H1 (cell line): Measurements from ENCODE around the gene CHCHD6. TPM values are rescaled to one million over a fixed set of nuclear protein-coding genes. Genes with fewer than 3 reads are reported as not detected.
A peak's percentile ranks its signal among the peaks of the same experiment; 100 is the strongest.

Experiments used
- CTCF ChIA-PET: fragments of 300-600 bp; sonication (Branson Sonifier 250); formaldehyde crosslinking; loops from one replicate; lab custom pipeline; 2021; ENCODE audit not compliant: partially characterized antibody; lab: Charles Lee
- POLR2A ChIA-PET: fragments of 300-600 bp; sonication (Branson Sonifier 250); formaldehyde crosslinking; loops from one replicate; lab custom pipeline; 2021; ENCODE audit warnings: inconsistent platforms; ENCODE audit not compliant: partially characterized antibody; lab: Charles Lee
- DNase-seq, 2 experiments: peaks; one replicate each; pipeline versions ENCODE4 v3.0.0 to v3.0.0-alpha.2; 2010 to 2022; ENCODE audit warnings: low spot score in 2 of 2, low read depth in 1 of 2, mixed read lengths in 1 of 2
- FAIRE-seq: peaks from 2 replicates; lab custom pipeline; 2011; peaks lifted over from hg19 to GRCh38; lab: Jason Lieb, UNC
- H2AFZ ChIP-seq: 2 replicates; pipeline ENCODE4 v1.8.1; 2012; ENCODE audit warnings: low read length, inconsistent platforms
- H2AK5ac ChIP-seq: 2 replicates; pipeline ENCODE4 v1.6.1; 2013; ENCODE audit warnings: low read depth, low read length
- H2BK120ac ChIP-seq: replicated peaks from 2 replicates; pipeline ENCODE3; 2013; ENCODE audit warnings: low read depth, low read length, inconsistent platforms
- H2BK12ac ChIP-seq: 2 replicates; pipeline ENCODE4 v1.6.1; 2013; ENCODE audit warnings: low read depth, low read length
- H2BK15ac ChIP-seq: 2 replicates; pipeline ENCODE4 v1.6.1; 2013; ENCODE audit warnings: low read length
- H2BK20ac ChIP-seq: 2 replicates; pipeline ENCODE4 v1.6.1; 2013; ENCODE audit warnings: low read length
- H2BK5ac ChIP-seq: 2 replicates; pipeline ENCODE4 v1.6.1; 2013; ENCODE audit warnings: low read depth, low read length
- H3K14ac ChIP-seq: 2 replicates; pipeline ENCODE4 v1.6.1; 2013; ENCODE audit warnings: inconsistent platforms; ENCODE audit not compliant: insufficient read length
- H3K18ac ChIP-seq: 2 replicates; pipeline ENCODE4 v1.6.1; 2013; ENCODE audit warnings: low read length; ENCODE audit errors: extremely low read depth
- H3K23ac ChIP-seq: 2 replicates; pipeline ENCODE4 v1.6.1; 2013; ENCODE audit warnings: inconsistent platforms; ENCODE audit not compliant: insufficient read length
- H3K23me2 ChIP-seq: 2 replicates; pipeline ENCODE4 v1.6.1; 2013; ENCODE audit warnings: low read depth, low read length
- H3K27ac ChIP-seq: 2 replicates; pipeline ENCODE4 v1.6.1; 2011; ENCODE audit warnings: low read depth, low read length, inconsistent platforms
- H3K27me3 ChIP-seq, 4 experiments: replicated peaks in 1 of 4; 1 replicate in 1 of 4; 2 replicates in 3 of 4; pipeline versions ENCODE4 v1.6.1 to v1.8.1; 2011 to 2013; ENCODE audit warnings: low read length in 3 of 4, mild to moderate bottlenecking in 3 of 4, inconsistent platforms in 2 of 4, mixed read lengths in 2 of 4, moderate library complexity in 1 of 4; ENCODE audit not compliant: control insufficient read depth in 3 of 4, insufficient read depth in 3 of 4; ENCODE audit errors: extremely low read depth in 1 of 4
- H3K36me3 ChIP-seq, 4 experiments: 2 replicates each; pipeline versions ENCODE4 v1.6.1 to v1.8.1; 2011 to 2013; ENCODE audit warnings: mild to moderate bottlenecking in 4 of 4, low read length in 3 of 4, moderate library complexity in 2 of 4, control low read depth in 1 of 4, inconsistent platforms in 1 of 4; ENCODE audit not compliant: insufficient read depth in 4 of 4, control insufficient read depth in 2 of 4
- H3K4ac ChIP-seq: replicated peaks from 2 replicates; pipeline ENCODE3; 2013; ENCODE audit warnings: low read length, low read depth, mixed read lengths, inconsistent platforms; ENCODE audit not compliant: insufficient read length
- H3K4me1 ChIP-seq, 4 experiments: replicated peaks in 1 of 4; 1 replicate in 1 of 4; 2 replicates in 3 of 4; pipeline versions ENCODE4 v1.6.1 to v1.8.1; 2011 to 2013; ENCODE audit warnings: low read length in 3 of 4, inconsistent platforms in 2 of 4, mixed read lengths in 1 of 4; ENCODE audit not compliant: insufficient read depth in 4 of 4, control insufficient read depth in 3 of 4
- H3K4me2 ChIP-seq, 2 experiments: 2 replicates each; pipeline versions ENCODE4 v1.6.1 to v1.8.1; 2011 to 2013; ENCODE audit warnings: low read depth in 2 of 2, low read length in 2 of 2, control low read depth in 1 of 2, inconsistent platforms in 1 of 2, mild to moderate bottlenecking in 1 of 2; ENCODE audit not compliant: insufficient read depth in 1 of 2
- H3K4me3 ChIP-seq, 4 experiments: fragments of 200-600, 300-600 bp in 1 of 4; sonication (generic), shearing (Covaris generic), sonication (Bioruptor Twin) in 1 of 4; 2 replicates each; pipeline versions ENCODE4 v1.5.1 to v1.8.1; 2011 to 2016; ENCODE audit warnings: low read length in 4 of 4, low read depth in 3 of 4, control low read depth in 2 of 4, inconsistent platforms in 2 of 4, mild to moderate bottlenecking in 2 of 4, mixed read lengths in 1 of 4, moderate library complexity in 1 of 4; ENCODE audit not compliant: insufficient read depth in 2 of 4; ENCODE audit errors: extremely low read depth in 1 of 4
- H3K56ac ChIP-seq: replicated peaks from 2 replicates; pipeline ENCODE3; 2013; ENCODE audit warnings: low read depth, mild to moderate bottlenecking, mixed read lengths, low read length, inconsistent platforms; ENCODE audit not compliant: insufficient read length
- H3K79me1 ChIP-seq: 2 replicates; pipeline ENCODE4 v1.6.1; 2013; ENCODE audit warnings: low read depth, low read length, control low read depth
- H3K79me2 ChIP-seq, 2 experiments: 2 replicates each; pipeline versions ENCODE4 v1.6.1 to v1.8.1; 2012 to 2013; ENCODE audit warnings: low read length in 2 of 2, mild to moderate bottlenecking in 2 of 2, inconsistent platforms in 1 of 2; ENCODE audit not compliant: insufficient read depth in 2 of 2, control insufficient read depth in 1 of 2
- H3K9ac ChIP-seq, 4 experiments: replicated peaks in 1 of 4; 1 replicate in 1 of 4; 2 replicates in 3 of 4; pipeline versions ENCODE4 v1.6.1 to v1.8.1; 2011 to 2013; ENCODE audit warnings: low read depth in 3 of 4, low read length in 3 of 4, control low read depth in 2 of 4, mild to moderate bottlenecking in 2 of 4, moderate library complexity in 2 of 4, inconsistent platforms in 1 of 4; ENCODE audit errors: extremely low read depth in 1 of 4
- H3K9me3 ChIP-seq, 2 experiments: 2 replicates each; pipeline versions ENCODE4 v1.6.1 to v1.8.1; 2012 to 2013; ENCODE audit warnings: mild to moderate bottlenecking in 2 of 2, moderate library complexity in 2 of 2, control low read depth in 1 of 2, inconsistent platforms in 1 of 2, low read depth in 1 of 2, low read length in 1 of 2, mixed read lengths in 1 of 2; ENCODE audit not compliant: insufficient read depth in 2 of 2
- H4K20me1 ChIP-seq, 2 experiments: replicated peaks in 1 of 2; 2 replicates each; pipeline versions ENCODE3 to v1.8.1; 2011 to 2013; ENCODE audit warnings: inconsistent platforms in 2 of 2, low read length in 2 of 2, mild to moderate bottlenecking in 1 of 2; ENCODE audit not compliant: insufficient read depth in 2 of 2, control insufficient read depth in 1 of 2
- H4K5ac ChIP-seq: 2 replicates; pipeline ENCODE4 v1.6.1; 2013; ENCODE audit warnings: low read length, low read depth, mixed read lengths, inconsistent platforms; ENCODE audit not compliant: insufficient read length
- H4K8ac ChIP-seq: 2 replicates; pipeline ENCODE4 v1.8.0; 2013; ENCODE audit warnings: mild to moderate bottlenecking, moderate library complexity, low read length, inconsistent platforms; ENCODE audit not compliant: insufficient read depth; ENCODE audit errors: extremely low read depth
- H4K91ac ChIP-seq: replicated peaks from 2 replicates; pipeline ENCODE3; 2013; ENCODE audit warnings: low read length, mixed read lengths, inconsistent platforms; ENCODE audit not compliant: insufficient read length
- FOSL1 ChIP-seq: IDR thresholded peaks from 2 replicates; pipeline ENCODE4 v1.6.1; 2011; ENCODE audit warnings: mild to moderate bottlenecking, low read depth, low read length, moderate library complexity; ENCODE audit not compliant: insufficient read depth
- WGBS, 2 experiments: shearing (Covaris generic) in 1 of 2; methylation state at CpG; one replicate each; pipeline versions ENCODE4 v1.1.6 to v1.1.7; 2013 to 2015; ENCODE audit warnings: low lambda C conversion rate in 2 of 2, mixed read lengths in 2 of 2, inconsistent platforms in 1 of 2, low coverage in 1 of 2, missing lambda C conversion rate in 1 of 2; ENCODE audit not compliant: insufficient replicate concordance in 2 of 2, insufficient coverage in 1 of 2, insufficient read length in 1 of 2; ENCODE audit errors: extremely low coverage in 1 of 2, missing lambda C conversion rate in 1 of 2; 5-methylcytosine and 5-hydroxymethylcytosine counted together
- polyA plus RNA-seq, 7 experiments: library from polyadenylated mRNA; depleted of rRNA in 3 of 7; stranded (reverse) in 5 of 7; unstranded in 2 of 7; fragments of >200 nt in 5 of 7; fragments of 200-250 nt in 2 of 7; gene quantifications; 1 replicate in 5 of 7; 2 replicates in 1 of 7; 4 replicates in 1 of 7; pipeline versions ENCODE4 v1.2.1 to v1.2.3, GENCODE V29; 2011 to 2013; ENCODE audit warnings: missing spikeins in 2 of 7, mixed read lengths in 2 of 7
- total RNA-seq: library from RNA; stranded (reverse); fragmentation: NEBNext Ultra II Directional; extraction: Animal tissue kit (Norgen Biotek cat#: 25700); gene quantifications from 2 replicates; pipeline ENCODE4 v1.2.1, GENCODE V29; 2021
- TF ChIP-seq, protein P1 (sequence below): IDR thresholded peaks from 2 replicates; pipeline ENCODE4 v1.6.1; 2011; ENCODE audit warnings: low read length, improper control_type of control experiment

CHCHD6 gene
- total and polyA plus RNA-seq, 2 of the 8 experiments (the other 6 are each of a cell fraction or from before 2014, with no cell fraction given), result 32.4 to 37.6 TPM

- no peaks in the 10 kb centered on the region; a peak in 1 of 7 replicates for H3K27me3 ChIP-seq
- 89% methylated on average over 7 of the region's 7 CpGs; no CpG with 5 or more reads in 1 of the 2 experiments for WGBS, 2 experiments
- no peak overlapping the region for H2BK5ac ChIP-seq
- no peak overlapping the region for H3K56ac ChIP-seq
- H2AFZ ChIP-seq, result no peak overlapping the region
- no peak overlapping the region for H3K4me2 ChIP-seq
- H3K36me3 ChIP-seq, result no peaks in the 10 kb centered on the region; a peak in 1 of 8 replicates
- no peak overlapping the region for H4K91ac ChIP-seq
- H2AK5ac ChIP-seq, result no peak overlapping the region
- H2BK120ac ChIP-seq, result no peak overlapping the region
- no peak overlapping the region for H4K5ac ChIP-seq
- peak overlapping the region; percentile 25; the same call in 1 of the 2 replicates for H4K8ac ChIP-seq
- H3K79me1 ChIP-seq, result no peaks in the 10 kb centered on the region
- H3K18ac ChIP-seq, result no peak overlapping the region
- H4K20me1 ChIP-seq, result peaks cover 2% of the 10 kb centered on the region in 2 experiments
- H3K23ac ChIP-seq, result no peak overlapping the region
- H3K4me1 ChIP-seq, result peaks cover 0 to 10% (median 7%) of the 10 kb centered on the region in 4 experiments; a peak in 3 of 7 replicates
- no peak overlapping the region for H3K4me3 ChIP-seq
- ChIA-PET CTCF (interaction anchor here (1.0 to 2.5 kb wide), 4 partner anchors 10 to 211 kb away, joined by 3 to 11 read pairs (median 4); no protein-coding TSS in a partner anchor), POLR2A (no interaction called here)
- no peak overlapping the region for H3K14ac ChIP-seq
- H3K27ac ChIP-seq, result no peak overlapping the region
- no peaks in the 10 kb centered on the region for H3K23me2 ChIP-seq
- no peak overlapping the region for H2BK20ac ChIP-seq
- H3K9ac ChIP-seq, result no peak overlapping the region
- no peaks in the 10 kb centered on the region for H3K79me2 ChIP-seq
- no peak for DNase-seq
- H3K4ac ChIP-seq, result no peak overlapping the region
- H2BK15ac ChIP-seq, result no peak overlapping the region
- H3K9me3 ChIP-seq, result no peaks in the 10 kb centered on the region
- FAIRE-seq, result no peak
- no peak overlapping the region for H2BK12ac ChIP-seq
- TF ChIP-seq, protein P1, sequence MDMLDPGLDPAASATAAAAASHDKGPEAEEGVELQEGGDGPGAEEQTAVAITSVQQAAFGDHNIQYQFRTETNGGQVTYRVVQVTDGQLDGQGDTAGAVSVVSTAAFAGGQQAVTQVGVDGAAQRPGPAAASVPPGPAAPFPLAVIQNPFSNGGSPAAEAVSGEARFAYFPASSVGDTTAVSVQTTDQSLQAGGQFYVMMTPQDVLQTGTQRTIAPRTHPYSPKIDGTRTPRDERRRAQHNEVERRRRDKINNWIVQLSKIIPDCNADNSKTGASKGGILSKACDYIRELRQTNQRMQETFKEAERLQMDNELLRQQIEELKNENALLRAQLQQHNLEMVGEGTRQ, result no peak
- no peak for TF ChIP-seq FOSL1
Observed at GRCh38 chr3:126963261-126964190, 259.5 kb downstream of the CHCHD6 start.
